CD4-positive, CD25-positive, alpha-beta regulatory T cell (primary cell): ENCODE data around the gene TMEM209. TPM values are rescaled to one million over a fixed set of nuclear protein-coding genes. Genes with fewer than 3 reads are reported as not detected.
"Not testable (repeated sequence)": the region's sequence is repeated elsewhere in the genome, so short reads cannot be mapped to it uniquely, and the experiment has no call there.

ENCODE experiments used
- ATAC-seq, 2 donors: fragments of 150-1000 bp; cut with Tn5 transposase; one replicate each; pipeline ENCODE4 v1.10.0; 2021; ENCODE audit warnings: low read depth in 2 of 2, moderate number of reproducible peaks in 2 of 2, moderate library complexity in 1 of 2
- DNase-seq, 3 donors: peaks; one replicate each; pipeline versions ENCODE4 v3.0.0 to v3.0.0-alpha.2; 2012 to 2022; ENCODE audit warnings: mixed read lengths in 1 of 3
- H3K27ac ChIP-seq: one replicate; pipeline ENCODE4 v1.7.0; 2013; ENCODE audit warnings: mild to moderate bottlenecking, low read length; ENCODE audit not compliant: insufficient read depth, poor library complexity, severe bottlenecking
- H3K27me3 ChIP-seq: one replicate; pipeline ENCODE4 v1.7.0; 2013; ENCODE audit warnings: low read length; ENCODE audit not compliant: control insufficient read depth, insufficient read depth
- H3K36me3 ChIP-seq: one replicate; pipeline ENCODE4 v1.7.0; 2013; ENCODE audit warnings: mild to moderate bottlenecking, low read length, moderate library complexity; ENCODE audit not compliant: control insufficient read depth, insufficient read depth
- H3K4me1 ChIP-seq: 2 replicates; pipeline ENCODE4 v1.7.0; 2013; ENCODE audit warnings: mild to moderate bottlenecking, low read length; ENCODE audit not compliant: insufficient read depth, control insufficient read depth, poor library complexity, severe bottlenecking
- H3K4me3 ChIP-seq: one replicate; pipeline ENCODE4 v1.7.0; 2013; ENCODE audit warnings: low read depth, mild to moderate bottlenecking, low read length, moderate library complexity
- H3K9me3 ChIP-seq, 2 experiments: 1 replicate in 1 of 2; 2 replicates in 1 of 2; pipeline ENCODE4 v1.7.0; 2013; ENCODE audit warnings: low read length in 2 of 2, mild to moderate bottlenecking in 1 of 2, moderate library complexity in 1 of 2; ENCODE audit not compliant: control insufficient read depth in 2 of 2
- H3K27ac Mint-ChIP-seq, 3 donors: one replicate each; pipeline ENCODE4 v1.8.0; 2020 to 2022; ENCODE audit warnings: mild to moderate bottlenecking in 3 of 3, mixed read lengths in 3 of 3, moderate library complexity in 2 of 3
- H3K27me3 Mint-ChIP-seq: one replicate; pipeline ENCODE4 v1.8.0; 2022; ENCODE audit warnings: mild to moderate bottlenecking, mixed read lengths
- H3K36me3 Mint-ChIP-seq: one replicate; pipeline ENCODE4 v1.8.0; 2020; ENCODE audit warnings: mixed read lengths
- H3K4me1 Mint-ChIP-seq, 4 donors: one replicate each; pipeline ENCODE4 v1.8.0; 2020 to 2022; ENCODE audit warnings: mixed read lengths in 4 of 4, mild to moderate bottlenecking in 1 of 4
- H3K4me3 Mint-ChIP-seq, 4 donors: one replicate each; pipeline ENCODE4 v1.8.0; 2020 to 2022; ENCODE audit warnings: mild to moderate bottlenecking in 4 of 4, mixed read lengths in 4 of 4, moderate library complexity in 3 of 4
- H3K9me3 Mint-ChIP-seq, 7 donors: one replicate each; pipeline ENCODE4 v1.8.0; 2020 to 2022; ENCODE audit warnings: mixed read lengths in 7 of 7, mild to moderate bottlenecking in 3 of 7, moderate library complexity in 2 of 7
- polyA plus RNA-seq, 4 donors: library from polyadenylated mRNA; unstranded; fragments of 300-500 nt; fragmentation: Illumina TruSeq; gene quantifications; one replicate each; pipeline ENCODE4 v1.2.3, GENCODE V29; 2021
- total RNA-seq: library from RNA; stranded (reverse); gene quantifications from one replicate; pipeline ENCODE4 v1.2.3, GENCODE V29; 2022

TMEM209 gene
- total and polyA plus RNA-seq, 5 donors from 2014 or later, result 27.5 to 57.9 (median 46.7) TPM

GRCh38 chr7:130227883-130228575, 22.8 kb upstream of the TMEM209 start:
- Mint-ChIP-seq H3K9me3 (peaks cover 0 to 1% (median 0%) of the 10 kb centered on the region in 7 donors), H3K27me3 (no peaks in the 10 kb centered on the region), H3K36me3 (no peaks in the 10 kb centered on the region), H3K27ac (no peak overlapping the region), H3K4me1 (peaks cover 0 to 2% (median 0%) of the 10 kb centered on the region in 4 donors), H3K4me3 (no peak overlapping the region)
- H3K27me3 ChIP-seq, result no peaks in the 10 kb centered on the region
- H3K4me1 ChIP-seq, result no peaks in the 10 kb centered on the region
- ATAC-seq (no peak), DNase-seq (no peak)
- H3K9me3 ChIP-seq, result no peaks in the 10 kb centered on the region
- no peak overlapping the region for H3K27ac ChIP-seq
- no peaks in the 10 kb centered on the region for H3K36me3 ChIP-seq
- no peak overlapping the region for H3K4me3 ChIP-seq

GRCh38 chr7:130226333-130226732, 21.1 kb upstream of the TMEM209 start:
- ATAC-seq (no peak), DNase-seq (no peak)
- Mint-ChIP-seq H3K27ac (no peak overlapping the region), H3K4me3 (no peak overlapping the region), H3K36me3 (no peaks in the 10 kb centered on the region), H3K27me3 (peaks cover 2% of the 10 kb centered on the region), H3K9me3 (peaks cover 0 to 1% (median 0%) of the 10 kb centered on the region in 7 donors), H3K4me1 (peaks cover 0 to 2% (median 0%) of the 10 kb centered on the region in 4 donors)
- no peak overlapping the region for H3K4me3 ChIP-seq
- H3K27me3 ChIP-seq, result no peaks in the 10 kb centered on the region
- no peaks in the 10 kb centered on the region for H3K36me3 ChIP-seq
- no peak overlapping the region for H3K27ac ChIP-seq
- H3K4me1 ChIP-seq, result no peaks in the 10 kb centered on the region
- H3K9me3 ChIP-seq, result no peaks in the 10 kb centered on the region

GRCh38 chr7:130224923-130225322, 19.7 kb upstream of the TMEM209 start:
- not testable (repeated sequence) for H3K36me3 ChIP-seq, H3K9me3 ChIP-seq, H3K36me3 Mint-ChIP-seq, ATAC-seq, H3K9me3 Mint-ChIP-seq, H3K4me3 ChIP-seq, DNase-seq, H3K4me3 Mint-ChIP-seq, H3K27ac ChIP-seq, H3K4me1 ChIP-seq, H3K4me1 Mint-ChIP-seq, H3K27me3 Mint-ChIP-seq, H3K27ac Mint-ChIP-seq, H3K27me3 ChIP-seq

GRCh38 chr7:130224210-130224609, 19.0 kb upstream of the TMEM209 start:
- H3K27me3 ChIP-seq, result no peaks in the 10 kb centered on the region
- no peaks in the 10 kb centered on the region for H3K9me3 ChIP-seq
- no peak overlapping the region for H3K4me3 ChIP-seq
- Mint-ChIP-seq H3K27me3 (peaks cover 6% of the 10 kb centered on the region), H3K36me3 (no peaks in the 10 kb centered on the region), H3K4me1 (peaks cover 0 to 2% (median 0%) of the 10 kb centered on the region in 4 donors), H3K4me3 (no peak overlapping the region), H3K27ac (peak overlapping the region in 1 of 3 donors; percentile 44), H3K9me3 (peaks cover 0 to 1% (median 0%) of the 10 kb centered on the region in 7 donors)
- ATAC-seq (no peak), DNase-seq (peak in 1 of 3 donors; percentile 12)
- no peaks in the 10 kb centered on the region for H3K36me3 ChIP-seq
- no peaks in the 10 kb centered on the region for H3K4me1 ChIP-seq
- no peak overlapping the region for H3K27ac ChIP-seq

GRCh38 chr7:130223646-130224045, 18.4 kb upstream of the TMEM209 start:
- no peaks in the 10 kb centered on the region for H3K36me3 ChIP-seq
- no peaks in the 10 kb centered on the region for H3K36me3 Mint-ChIP-seq
- H3K27me3 Mint-ChIP-seq, result peaks cover 6% of the 10 kb centered on the region
- H3K9me3 Mint-ChIP-seq, result peaks cover 0 to 1% (median 0%) of the 10 kb centered on the region in 7 donors
- DNase-seq (no peak), ATAC-seq (no peak)
- peaks cover 0 to 2% (median 0%) of the 10 kb centered on the region in 4 donors for H3K4me1 Mint-ChIP-seq
- H3K4me3 Mint-ChIP-seq, result no peak overlapping the region
- H3K27me3 ChIP-seq, result no peaks in the 10 kb centered on the region
- H3K4me1 ChIP-seq, result no peaks in the 10 kb centered on the region
- no peak overlapping the region for H3K27ac ChIP-seq
- peak overlapping the region in 1 of 3 donors; percentile 44 for H3K27ac Mint-ChIP-seq
- H3K9me3 ChIP-seq, result no peaks in the 10 kb centered on the region
- no peak overlapping the region for H3K4me3 ChIP-seq

- Histone ChIP-seq H3K27me3 (no peaks in the 10 kb centered on the region), H3K4me1 (no peaks in the 10 kb centered on the region), H3K36me3 (no peaks in the 10 kb centered on the region), H3K27ac (no peak overlapping the region), H3K4me3 (no peak overlapping the region), H3K9me3 (no peaks in the 10 kb centered on the region)
- H3K36me3 Mint-ChIP-seq, result no peaks in the 10 kb centered on the region
- peaks cover 6% of the 10 kb centered on the region for H3K27me3 Mint-ChIP-seq
- ATAC-seq (no peak), DNase-seq (no peak)
- peaks cover 0 to 1% (median 0%) of the 10 kb centered on the region in 7 donors for H3K9me3 Mint-ChIP-seq
- H3K4me3 Mint-ChIP-seq, result no peak overlapping the region
- no peak overlapping the region for H3K27ac Mint-ChIP-seq
- H3K4me1 Mint-ChIP-seq, result peaks cover 0 to 2% (median 0%) of the 10 kb centered on the region in 4 donors
Measured at GRCh38 chr7:130221746-130222145, 16.5 kb upstream of the TMEM209 start.

- peaks cover 2% of the 10 kb centered on the region for H3K27me3 ChIP-seq
- H3K36me3 ChIP-seq, result no peaks in the 10 kb centered on the region
- H3K9me3 ChIP-seq, result no peaks in the 10 kb centered on the region
- no peak overlapping the region for H3K4me3 ChIP-seq
- no peak overlapping the region for H3K27ac ChIP-seq
- Mint-ChIP-seq H3K4me1 (peaks cover 0 to 2% (median 0%) of the 10 kb centered on the region in 4 donors), H3K27ac (peak overlapping the region in 1 of 3 donors; percentile 47), H3K9me3 (peaks cover 0 to 3% (median 0%) of the 10 kb centered on the region in 7 donors), H3K27me3 (peaks cover 11% of the 10 kb centered on the region), H3K4me3 (no peak overlapping the region), H3K36me3 (no peaks in the 10 kb centered on the region)
- no peak for DNase-seq
- H3K4me1 ChIP-seq, result no peaks in the 10 kb centered on the region
- ATAC-seq, result no peak
Measured at GRCh38 chr7:130219871-130220270, 14.7 kb upstream of the TMEM209 start.
